GM18499 (cell line): ENCODE data around the gene MED15.

ENCODE experiments used
- ATAC-seq: cut with Tn5 transposase; IDR thresholded peaks from one replicate; pipeline ENCODE4 v1.9.1; 2021; ENCODE audit warnings: moderate number of reproducible peaks; ENCODE audit not compliant: insufficient read depth, unreplicated experiment

MED15 gene

DNA sequence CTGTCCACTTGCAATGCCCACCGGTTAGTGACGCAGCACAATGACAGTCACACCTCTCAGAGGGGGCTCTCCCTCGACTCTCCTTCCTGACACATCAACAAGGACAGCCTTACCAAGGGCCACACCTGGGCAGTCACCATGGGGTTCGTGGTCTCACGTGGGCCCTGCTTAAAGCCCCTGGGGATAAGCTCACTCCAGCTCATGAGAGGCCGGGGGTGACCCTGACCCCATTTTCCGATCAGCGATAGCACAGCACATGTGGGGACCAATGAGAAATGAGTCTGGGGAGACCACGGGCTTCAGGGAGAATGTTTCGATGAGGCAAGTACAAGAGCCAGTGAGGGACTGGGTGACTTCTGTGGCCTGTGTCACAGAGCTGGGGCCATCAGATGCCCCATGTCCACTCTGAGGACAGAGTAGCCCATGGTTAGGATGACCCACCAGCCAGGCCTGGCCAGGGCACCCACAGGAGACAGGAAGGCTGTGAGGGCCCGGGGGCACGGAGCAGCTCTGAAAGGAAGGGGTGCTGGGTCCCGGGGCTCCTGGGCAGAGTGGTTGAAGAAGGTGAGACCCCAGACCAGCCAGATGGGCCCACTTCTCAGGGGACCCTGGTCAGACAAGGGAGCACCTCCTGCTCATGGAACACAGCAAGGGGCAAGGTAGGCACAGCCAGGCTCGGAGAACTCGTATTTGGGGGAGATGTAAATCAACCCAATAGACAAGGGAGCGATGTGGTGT, 128.8 kb downstream of the MED15 start:
- no peak for ATAC-seq

GRCh38 chr22:20636945-20637344, 129.5 kb downstream of the MED15 start:
- ATAC-seq, result no peak
